ENCODE results near the gene GAREM2. TPM values are rescaled to one million over a fixed set of nuclear protein-coding genes. Genes with fewer than 3 reads are reported as not detected.
"Not testable (repeated sequence)": the region's sequence is repeated elsewhere in the genome, so short reads cannot be mapped to it uniquely, and the experiment has no call there.

GAREM2 gene
- 11.2 TPM for polyA plus RNA-seq (2013, experiment 1 of 2; ENCODE audit: insufficient read length)
- polyA plus RNA-seq (2013, experiment 2 of 2; ENCODE audit: insufficient read length) = 9.2 TPM

DNA sequence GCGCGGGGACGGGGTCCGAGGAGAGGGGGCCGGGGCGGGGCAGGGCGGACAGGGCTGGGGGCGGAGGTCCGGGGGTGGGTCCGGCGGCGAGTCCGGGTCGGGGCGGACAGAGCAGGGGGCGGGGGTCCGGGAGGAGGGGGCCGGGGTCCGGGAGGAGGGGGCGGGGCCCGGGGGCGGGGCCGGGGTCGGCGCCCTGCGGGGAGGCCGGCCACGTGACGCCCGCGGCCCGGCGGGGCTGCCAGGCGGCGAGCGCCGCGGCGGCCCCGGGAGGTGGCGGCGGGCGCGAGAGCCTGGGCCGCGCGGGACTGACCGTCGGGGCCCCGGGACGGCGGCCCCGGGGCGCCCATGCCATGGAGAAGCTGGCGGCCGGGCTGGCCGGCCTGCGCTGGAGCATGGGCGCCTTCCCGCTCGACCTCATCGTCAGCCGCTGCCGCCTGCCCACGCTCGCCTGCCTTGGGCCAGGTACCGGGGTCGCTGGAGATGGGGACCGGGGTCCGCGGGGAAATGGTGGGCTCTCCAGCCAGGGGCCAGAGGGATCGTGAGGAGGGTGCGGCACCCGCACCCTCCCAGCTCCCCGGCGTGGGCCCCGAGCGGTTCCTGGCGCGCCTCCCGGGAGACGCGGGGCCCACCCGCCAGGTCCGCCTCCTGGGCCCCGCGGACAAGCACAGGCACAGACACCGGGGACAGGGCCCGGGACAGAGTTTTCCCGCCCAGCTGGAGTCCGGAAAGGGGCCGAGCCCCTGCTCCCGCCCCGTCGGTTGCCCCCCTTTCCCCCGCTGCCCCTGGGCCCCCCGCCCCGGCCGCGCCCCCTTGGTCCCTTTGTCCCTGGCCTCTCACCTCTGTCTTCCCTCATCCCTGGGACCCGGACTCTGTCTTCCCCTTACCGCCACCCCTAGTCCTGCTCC, at the start of gene GAREM2:
TSS of gene GAREM2 (plus strand) at position 218 of the 905 bp plus-strand sequence. CDS start at position 351, 133 bp downstream.
- DNase-seq = no peak

DNA sequence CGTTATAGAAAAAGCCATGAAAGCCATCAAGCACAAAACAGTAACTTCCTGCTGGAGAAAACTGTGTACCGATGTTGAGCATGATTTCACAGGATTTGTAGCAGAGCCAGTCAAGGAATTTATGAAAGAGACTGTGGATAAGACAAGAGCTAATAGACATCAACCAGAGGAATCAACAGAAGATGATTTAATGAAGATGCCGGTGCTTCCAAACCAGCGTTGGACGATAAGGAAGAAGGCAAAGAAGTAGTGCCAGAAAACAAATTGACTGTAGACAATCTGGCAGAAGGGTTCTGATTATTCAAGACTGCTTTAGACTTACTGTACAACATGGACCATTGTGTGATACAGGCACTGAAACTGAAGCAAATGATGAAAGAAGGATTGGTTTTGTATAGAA, 49.5 kb upstream of the GAREM2 start:
- no peak for DNase-seq

DNA sequence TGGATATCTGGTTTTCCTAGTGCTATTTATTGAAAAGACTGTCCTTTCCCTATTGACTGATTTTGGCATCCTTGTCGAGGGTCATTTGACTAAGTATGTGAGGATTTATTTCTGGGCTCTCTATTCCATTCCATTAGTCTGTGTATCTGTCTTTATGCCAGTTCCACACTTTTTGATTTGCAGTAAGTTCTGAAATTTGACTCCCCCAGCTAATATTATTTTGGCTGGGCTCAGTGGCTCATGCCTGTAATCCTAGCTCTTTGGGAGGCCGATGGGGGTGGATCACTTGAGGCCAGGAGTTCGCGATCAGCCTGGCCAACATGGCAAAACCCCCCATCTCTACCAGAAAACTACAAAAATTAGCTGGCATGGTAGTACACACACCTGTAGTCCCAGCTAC, 46.8 kb upstream of the GAREM2 start:
- DNase-seq = no peak

DNA sequence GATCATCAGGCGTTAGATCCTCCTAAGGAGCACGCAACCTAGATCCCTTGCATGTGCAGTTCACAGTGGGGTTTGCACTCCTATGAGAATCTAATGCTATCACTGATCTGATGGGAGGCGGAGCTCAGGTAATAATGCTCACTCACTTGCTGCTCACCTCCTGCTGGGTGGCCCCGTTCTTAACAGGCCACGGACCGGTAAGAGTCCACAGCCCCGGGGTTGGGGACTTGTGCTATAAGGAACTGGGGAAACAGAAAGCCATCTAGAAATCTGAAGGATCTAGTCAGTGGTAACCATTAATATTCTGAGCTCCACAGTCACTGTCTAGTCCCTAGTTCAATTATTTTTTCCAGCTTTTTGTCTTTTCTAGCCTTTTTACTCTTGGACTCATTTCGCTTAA, 44.7 kb upstream of the GAREM2 start:
- no peak for DNase-seq

DNA sequence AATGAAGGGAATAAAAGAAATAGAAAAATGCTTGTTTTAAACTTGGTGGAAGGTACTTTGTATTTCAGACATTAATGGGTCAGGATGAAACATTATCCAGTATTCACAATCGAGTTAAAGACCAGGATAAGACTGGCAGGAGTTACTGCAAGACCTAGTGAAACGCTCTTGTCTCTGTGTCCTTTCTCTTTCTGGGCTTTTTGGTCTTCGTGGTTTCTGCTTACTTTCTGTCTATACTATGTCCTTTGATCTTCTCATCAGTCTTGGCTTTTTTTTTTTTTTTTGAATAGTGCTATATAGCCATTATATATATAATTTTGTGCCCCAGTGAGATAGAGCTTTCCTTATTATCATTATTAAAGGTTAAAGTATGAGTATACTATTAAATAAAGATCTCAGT, 42.1 kb upstream of the GAREM2 start:
- no peak for DNase-seq

DNA sequence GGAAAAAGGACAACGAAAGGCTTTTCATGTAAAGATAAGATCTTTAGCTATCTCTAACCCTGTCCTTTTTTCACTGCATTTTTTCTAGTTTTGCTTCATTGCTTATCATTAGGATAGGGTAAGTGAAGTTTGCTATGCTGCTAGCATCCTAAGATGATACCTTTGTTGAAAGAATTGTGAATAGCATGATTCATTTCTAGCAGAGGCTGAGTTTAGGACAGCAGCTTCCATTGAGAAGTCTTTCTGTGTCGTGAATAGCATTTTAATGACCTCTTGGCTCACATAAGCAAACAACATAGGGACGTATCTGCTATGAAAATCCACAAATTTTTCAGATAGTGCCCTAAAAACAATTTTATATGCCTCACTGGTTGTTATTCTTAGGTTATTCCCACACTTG, 36.4 kb upstream of the GAREM2 start:
- no peak for DNase-seq

DNA sequence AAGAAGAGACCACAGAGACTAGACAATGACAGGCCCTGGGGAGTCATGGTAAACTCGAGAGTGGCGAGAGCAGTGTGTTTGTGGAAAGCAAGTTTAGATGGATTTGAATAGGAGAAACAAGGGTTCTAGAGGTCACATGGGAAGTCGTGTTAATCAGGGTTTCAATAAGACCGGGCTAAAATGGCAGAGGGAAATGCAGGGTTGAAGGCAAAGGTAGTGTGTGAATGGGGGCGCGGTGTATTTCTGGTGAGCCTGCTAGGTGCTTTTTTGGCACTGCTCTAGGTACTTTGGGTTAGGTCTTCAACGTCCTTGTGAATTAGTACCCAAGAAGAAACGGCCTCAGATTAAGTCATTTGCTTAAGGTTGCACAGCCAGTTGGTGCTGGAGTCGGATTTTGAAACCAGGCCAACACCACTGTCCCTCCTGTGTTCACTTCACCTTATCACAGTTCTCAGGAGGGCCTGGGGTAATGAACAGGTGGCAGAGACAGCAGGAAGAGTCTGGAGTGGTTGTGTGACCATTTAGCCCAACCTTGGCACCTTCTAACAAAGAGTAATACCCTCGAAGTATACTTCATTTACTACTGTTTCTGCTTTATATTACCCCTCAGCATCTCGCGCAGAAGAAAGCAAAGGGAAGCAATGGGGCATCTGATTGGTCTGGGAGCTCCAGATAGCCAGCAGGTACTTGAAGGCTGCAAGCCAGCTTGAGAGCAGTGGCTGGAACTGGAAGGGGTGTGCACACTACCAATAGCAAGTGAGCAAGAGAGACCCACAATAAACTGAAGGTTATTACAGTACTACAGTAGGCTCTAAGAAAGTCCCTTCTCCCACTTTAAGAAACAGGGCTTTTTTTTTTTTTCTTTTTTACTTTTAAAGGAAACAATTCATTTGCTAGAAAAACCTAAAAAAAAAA, 33.4 kb upstream of the GAREM2 start:
- DNase-seq = no peak

DNA sequence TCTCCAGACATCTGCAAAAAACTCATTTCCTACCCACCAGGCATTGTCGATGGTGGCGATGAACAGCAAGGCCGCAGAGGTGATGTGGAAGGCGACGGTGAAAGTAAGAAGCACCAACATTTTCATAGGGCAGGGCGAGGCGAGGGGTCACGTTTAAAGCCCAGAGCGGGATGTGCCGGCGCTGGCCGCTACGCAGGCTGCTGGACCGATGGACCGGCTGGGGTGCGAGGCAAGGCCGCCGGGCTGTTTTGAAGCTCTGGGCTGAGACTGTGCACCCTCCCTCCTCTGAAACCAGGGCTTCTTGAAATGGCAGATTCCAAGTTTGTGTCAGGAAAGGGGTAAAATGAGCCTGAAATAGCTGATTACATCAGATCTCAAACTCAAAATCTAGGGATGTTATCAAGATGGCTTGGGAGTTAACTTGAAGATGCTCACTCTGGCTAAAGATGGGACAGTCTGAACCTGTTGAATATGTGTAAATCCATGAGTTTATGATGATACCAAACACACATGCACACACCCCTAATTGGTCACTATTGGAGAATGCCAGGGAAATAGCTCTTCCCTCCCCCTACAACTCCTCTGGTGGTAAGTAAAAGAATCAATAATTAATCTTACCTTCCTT, 31.6 kb upstream of the GAREM2 start:
- DNase-seq = no peak

DNA sequence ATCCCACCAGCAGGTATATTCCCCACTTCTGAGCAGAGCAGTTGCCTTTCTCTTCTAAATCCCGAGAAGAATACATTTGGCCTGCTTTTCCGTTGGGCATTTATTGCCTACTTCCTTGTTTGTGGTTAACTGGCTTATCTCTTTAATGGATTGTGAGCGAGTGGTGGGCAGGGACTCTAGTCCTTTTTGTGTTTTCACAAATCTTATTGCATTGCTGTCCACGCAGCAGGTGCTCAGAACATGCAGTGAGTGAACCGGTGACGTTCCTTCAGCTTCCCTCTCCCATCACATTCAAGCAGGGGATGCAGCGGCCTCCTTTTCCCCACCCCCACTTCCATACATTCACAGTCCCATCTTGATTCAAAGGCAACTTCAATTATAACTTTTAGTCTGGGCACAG, 28.9 kb upstream of the GAREM2 start:
- no peak for DNase-seq

DNA sequence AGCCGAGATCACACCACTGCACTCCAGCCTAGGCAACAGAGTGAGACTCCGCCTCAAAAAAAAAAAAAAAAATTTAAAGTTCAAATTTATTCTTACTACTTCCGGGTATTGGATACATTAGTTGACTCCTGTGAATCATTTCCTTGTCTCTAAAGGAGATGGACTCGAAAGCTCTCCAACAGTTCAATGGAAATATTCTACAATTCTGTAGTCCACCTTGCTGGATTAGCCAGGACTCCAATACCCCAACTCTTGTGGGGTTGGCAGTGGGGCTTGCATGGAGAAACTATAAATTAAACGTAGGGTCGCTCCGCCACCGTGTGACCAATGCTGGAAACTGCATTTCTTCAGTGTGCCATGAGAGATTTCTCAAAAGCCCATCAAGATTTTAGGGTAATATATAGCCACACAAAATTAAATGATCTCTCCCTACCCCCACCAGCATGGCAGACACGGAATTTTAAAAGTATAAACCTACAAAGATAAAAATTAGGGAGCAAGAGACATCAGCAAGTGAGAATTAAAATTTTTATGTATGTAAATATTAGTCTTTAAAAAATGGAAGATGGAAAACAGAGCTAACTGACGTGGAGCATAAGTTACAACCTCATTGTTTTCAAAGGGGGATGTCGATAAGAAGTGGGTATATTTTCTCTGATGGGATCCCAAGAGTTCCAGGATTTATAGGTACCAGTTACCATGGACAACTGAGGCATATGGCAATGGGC, 27.8 kb upstream of the GAREM2 start:
- DNase-seq = peak; percentile 59

DNA sequence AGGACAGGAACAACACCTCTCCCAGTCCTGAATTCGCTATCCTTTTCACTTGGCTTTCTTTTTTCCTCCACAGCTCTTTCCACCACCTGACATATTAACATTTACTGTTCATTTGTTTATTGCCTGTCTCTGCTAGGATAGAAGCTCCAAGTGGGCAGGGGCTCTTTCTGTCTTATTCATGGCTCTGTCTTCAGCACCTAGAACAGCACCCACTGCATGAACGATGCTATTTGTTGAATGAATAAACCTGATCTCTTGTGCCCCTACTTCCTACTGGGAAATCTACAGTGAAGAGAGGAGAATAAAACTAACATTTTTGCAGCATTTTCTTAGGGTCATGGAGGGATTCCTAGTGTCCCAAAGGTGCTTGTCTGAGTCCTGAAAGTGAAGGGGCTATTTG, 24.4 kb upstream of the GAREM2 start:
- peak; percentile 24 for DNase-seq

DNA sequence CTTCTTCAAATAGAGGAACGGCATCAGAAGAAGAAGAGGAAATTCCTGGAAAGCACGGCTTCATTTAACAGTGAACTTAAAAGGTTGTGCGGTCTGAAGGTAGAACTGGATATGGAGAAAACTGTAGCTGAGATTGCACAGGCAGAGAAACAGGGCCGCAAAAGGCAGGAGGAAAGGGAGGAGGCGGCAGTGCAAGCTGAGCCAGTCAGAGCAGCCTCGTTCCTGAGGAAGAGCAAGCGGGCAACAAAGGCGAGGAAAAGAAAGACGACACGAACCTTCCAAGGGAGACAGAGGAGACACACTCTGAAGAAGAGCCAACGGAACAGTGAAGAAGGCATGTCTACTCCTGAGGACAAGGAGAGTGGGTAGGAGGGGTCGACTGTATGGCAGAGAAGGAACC, 22.6 kb upstream of the GAREM2 start:
- DNase-seq = no peak

DNA sequence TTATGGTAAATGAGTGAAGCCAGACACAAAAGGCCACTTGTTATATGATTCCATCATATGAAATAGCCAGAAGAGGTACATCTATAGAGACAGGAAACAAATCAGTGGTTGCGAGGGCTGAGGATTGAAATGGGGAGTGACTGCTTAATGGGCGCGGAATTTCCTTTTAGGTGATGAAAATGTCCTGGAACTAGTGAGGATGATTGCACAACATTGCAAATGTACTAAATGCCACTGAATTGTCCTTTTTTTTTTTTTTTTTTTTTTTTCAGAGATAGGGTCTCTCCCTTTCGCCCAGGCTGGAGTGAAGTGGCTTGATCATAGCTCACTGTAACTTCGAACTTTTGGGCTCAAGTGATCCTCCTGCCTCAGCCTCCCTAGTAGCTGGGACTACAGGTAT, 15.3 kb upstream of the GAREM2 start:
- DNase-seq = no peak

DNA sequence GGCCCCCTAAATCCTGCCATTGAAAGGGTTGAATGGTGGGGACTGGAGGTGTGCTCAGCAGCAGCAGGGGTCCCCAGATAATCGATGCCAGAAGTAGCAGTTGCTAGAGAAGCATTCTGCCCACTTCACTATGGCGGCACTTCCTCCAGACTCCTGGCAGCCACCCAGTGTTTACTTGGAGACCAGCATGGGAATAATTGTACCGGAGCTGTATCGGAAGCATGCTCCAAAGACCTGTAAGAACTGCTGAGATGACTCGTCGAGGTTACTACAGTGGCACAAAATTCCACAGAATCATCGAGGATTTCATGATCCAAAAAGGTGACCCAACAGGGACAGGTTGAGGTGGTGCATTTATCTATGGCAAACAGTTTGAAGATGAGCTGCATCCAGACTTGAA, 11.0 kb upstream of the GAREM2 start:
- no peak for DNase-seq

DNA sequence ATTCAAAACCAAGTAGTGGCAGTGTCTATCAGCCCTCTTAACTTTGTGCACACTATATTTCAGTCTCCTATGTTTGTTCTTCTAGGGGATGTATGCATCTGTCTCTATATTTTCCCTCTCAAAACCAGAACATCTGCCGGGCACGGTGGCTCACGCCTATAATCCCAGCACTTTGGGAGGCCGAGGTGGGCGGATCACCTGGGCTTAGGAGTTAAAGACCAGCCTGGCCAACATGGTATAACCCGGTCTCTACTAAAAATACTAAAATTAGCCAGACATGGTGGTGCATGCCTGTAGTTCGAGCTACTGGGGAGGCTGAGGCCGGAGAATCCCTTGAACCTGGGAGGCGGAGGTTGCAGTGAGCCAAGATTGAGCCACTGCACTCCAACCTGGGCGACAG, 9.9 kb upstream of the GAREM2 start:
- no peak for DNase-seq

DNA sequence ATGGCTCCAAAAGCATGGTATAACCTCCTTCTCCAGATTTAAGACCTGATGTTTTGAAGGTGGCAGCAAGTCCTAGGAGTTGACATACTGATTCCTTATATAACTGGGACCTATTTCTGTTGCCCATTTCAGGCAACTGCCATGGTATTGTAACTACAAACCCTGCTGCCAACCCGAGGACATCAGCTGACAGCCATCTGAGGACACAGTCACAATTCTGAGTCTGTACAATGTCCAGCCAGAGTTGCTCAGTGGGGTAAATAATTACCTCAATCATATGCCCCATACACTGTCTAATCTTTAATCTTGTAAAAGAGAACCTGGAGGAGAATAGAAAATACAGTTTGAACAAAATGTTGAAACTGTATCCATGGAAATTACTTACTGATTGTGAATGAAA, 8.7 kb upstream of the GAREM2 start:
- no peak for DNase-seq

DNA sequence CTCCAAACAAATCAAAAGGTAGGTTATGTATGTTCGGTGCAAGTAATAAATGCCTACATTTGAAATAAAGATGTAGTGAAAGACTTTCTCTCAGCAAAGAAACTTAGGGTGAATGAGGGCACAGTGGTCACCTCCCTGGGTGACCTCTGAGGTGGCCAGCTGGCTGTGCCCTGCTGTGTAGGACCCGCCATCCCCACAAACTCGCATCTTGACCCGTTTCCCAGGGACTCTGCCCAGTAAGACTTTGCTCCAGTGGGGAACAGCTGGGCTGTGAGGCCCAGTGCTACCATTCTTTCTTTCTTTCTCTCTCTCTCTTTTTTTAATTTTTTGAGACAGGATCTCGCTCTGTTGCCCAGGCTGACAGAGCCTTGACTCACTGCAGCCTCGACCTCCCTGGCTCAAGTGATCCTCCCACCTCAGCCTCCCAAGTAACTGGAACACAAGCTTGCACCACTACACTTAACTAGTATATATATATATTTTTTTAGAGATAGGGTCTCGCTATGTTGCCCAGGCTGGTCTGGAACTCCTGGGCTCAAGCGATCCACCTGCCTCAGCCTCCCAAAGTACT, 8.2 kb upstream of the GAREM2 start:
- no peak for DNase-seq

DNA sequence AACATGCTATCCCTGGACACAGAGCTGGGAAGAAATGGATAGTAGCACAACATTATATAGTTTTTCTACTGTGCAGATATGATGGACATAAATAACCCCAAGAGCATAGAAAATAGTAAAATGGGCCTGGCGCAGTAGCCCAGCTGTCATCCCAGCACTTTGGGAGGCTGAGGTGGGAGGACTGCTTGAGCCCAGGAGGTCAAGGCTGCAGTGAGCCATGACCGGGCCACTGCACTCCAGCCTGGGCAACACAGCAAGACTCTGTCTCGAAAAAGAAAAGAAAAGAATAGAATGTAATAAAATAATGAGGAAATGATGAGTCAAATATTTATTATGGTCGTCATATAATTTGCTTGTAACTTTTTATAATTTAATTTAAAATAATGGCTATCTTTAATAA, 7.5 kb upstream of the GAREM2 start:
- DNase-seq = no peak

DNA sequence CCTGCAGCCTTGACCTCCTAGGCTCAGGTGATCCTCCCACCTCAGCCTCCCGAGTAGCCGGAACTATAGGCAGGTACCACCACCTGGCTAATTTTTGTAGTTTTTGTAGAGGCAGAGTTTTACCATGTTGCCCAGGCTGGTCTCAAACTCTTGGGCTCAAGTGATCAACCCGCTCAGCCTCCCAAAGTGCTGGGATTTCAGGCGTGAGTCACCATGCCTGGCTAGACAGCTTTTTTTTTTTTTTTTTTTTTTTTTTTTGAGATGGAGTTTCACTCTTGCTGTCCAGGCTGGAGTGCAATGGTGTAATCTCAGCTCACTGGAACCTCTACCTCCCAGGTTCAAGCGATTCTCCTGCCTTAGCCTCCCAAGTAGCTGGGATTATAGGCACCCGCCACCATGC, 6.3 kb upstream of the GAREM2 start:
- DNase-seq = not testable (repeated sequence)

DNA sequence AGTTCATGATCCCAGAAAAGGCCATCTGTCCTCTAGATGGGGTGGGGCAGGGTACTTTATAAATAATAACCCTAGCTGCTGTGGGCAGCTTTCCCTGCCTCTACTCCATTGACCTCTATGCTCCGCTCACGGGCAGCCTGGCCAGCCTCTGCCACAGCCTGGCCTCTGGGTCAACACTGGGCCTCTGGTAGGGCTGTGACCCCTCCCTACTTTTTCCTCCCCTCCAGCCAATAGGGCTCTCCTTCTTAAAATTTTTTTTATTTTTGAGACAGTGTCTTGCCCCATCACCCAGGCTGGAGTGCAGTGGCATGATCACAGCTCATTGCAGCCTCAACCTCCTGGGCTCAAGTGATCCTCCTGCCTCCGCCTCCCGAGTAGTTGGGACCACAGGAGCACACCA, 4.1 kb upstream of the GAREM2 start:
- no peak for DNase-seq

DNA sequence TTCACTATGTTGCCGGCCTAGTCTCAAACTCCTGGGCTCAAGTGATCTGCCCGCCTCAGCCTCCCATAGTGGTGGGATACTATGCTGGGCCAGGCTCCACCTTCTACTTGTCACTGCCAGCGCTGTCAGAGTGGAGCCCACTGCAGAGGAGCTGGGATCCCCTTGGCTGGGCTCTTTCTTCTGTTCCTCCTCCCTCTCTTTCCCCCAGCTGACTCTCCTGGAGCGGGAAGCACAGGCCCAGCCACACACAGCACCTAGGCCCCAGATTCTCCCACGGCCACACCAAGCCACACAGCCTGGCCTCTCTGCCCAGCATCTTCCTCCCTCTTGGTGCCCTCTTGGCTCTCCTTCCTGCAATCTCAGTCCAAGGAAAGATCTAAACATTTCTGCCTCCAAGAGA, 3.7 kb upstream of the GAREM2 start:
- no peak for DNase-seq

Data from fibroblast of skin of back (primary cell).